Cardiac septum (tissue), 1 donor: Measurements from ENCODE around the gene SAMHD1. TPM values are rescaled to one million over a fixed set of nuclear protein-coding genes. Genes with fewer than 3 reads are reported as not detected.
"Not testable (repeated sequence)": the region's sequence is repeated elsewhere in the genome, so short reads cannot be mapped to it uniquely, and the experiment has no call there.

Experiments
- DNase-seq: peaks from one replicate; pipeline ENCODE4 v3.0.0-alpha.2; 2020; ENCODE audit warnings: low spot score
- intact Hi-C: fragments of 100-400 bp; cut with DNase I; formaldehyde crosslinking; loops from one replicate; pipeline ENCODE4 v1.14.0; 2022
- long read RNA-seq: library from polyadenylated mRNA; unstranded; transcript quantifications from one replicate; pipeline ENCODE4 v2.0.0, GENCODE V29; 2021
- total RNA-seq: library from RNA; stranded (reverse); fragmentation: NEBNext Ultra II Directional; extraction: Animal tissue kit (Norgen Biotek cat#: 25700); gene quantifications from one replicate; pipeline ENCODE4 v1.2.1, GENCODE V29; 2021
- donor health status: DM: no; HTN: no; CAD: no.

The SAMHD1 gene
- total RNA-seq, result 20.7 TPM
- long read RNA-seq, full-length matches to known transcripts, result 4 of 8 reads
- long read RNA-seq, partial matches to known transcripts, result 0 of 8 reads
- long read RNA-seq, other reads (novel, unspliced or antisense), result 4 of 8 reads

DNA sequence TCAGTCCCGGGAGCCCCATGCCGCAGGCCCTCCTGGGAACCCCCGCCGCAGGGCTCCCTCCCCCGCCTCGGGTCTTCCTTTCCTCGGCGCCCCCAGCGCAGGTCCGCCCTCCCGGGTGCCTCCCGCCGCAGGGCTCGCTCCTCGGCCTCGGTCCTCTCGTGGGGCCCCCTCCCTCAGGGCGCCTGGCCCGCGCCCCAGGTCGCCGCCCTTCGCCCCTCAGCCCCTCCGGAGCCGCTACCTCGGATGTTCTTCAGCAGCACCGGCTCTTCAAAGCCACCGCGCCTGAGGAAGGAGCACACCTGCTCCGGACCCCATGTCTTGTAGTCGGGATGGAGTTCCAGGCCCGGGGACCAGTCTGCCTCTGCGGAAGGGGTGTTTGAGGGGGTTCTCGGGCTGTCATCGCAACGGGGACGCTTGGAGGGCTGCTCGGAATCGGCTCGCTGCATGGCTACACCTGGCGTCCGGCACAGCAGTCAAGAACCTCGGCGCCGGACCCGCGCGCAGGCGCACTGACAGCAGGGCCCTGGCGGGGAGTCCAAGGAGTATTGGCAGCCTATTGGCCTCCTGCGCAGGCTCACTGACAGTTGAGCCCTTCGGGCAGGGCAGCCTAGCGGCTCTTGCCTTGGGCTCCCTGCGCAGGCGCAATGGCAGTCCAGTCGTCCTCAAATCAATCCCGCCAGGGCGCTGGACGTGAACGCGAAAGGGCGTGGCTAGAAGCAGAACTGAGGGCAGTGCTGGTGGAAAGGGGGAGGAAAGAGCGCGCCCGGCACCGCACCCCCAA lies at the start of gene SAMHD1:
Gene SAMHD1 (minus strand): TSS at position 511 of the 781 bp plus-strand sequence. CDS start 65 bp downstream, at position 446.
- peak; percentile 99 for DNase-seq
- intact Hi-C loops, result loop anchor here (10.0 kb wide), 1 partner anchor 143 kb away; the partner anchor contains the start of gene RBL1

GRCh38 chr20:37000171-37000570 lies 48.7 kb upstream of the SAMHD1 start:
- intact Hi-C loops, DNase-seq: not testable (repeated sequence)

DNA sequence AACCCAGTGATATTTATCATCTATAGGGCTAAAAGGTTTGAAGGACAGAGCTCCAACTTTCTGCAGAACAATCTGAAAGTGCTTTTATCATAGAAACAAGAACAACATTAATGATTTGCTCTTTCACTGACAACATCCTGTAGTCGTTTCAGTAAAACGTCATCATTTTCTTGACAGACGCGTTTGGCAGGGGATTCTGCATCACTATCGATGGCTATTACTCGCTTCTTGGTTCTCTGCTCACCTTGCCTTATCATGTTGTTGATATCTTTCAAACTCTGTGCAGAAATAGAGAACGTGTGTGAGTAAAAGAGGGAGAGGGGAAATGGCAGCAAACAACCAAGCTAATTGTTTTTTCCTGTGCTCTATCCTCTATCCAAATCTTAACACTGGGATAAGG lies 47.1 kb upstream of the SAMHD1 start:
- DNase-seq, result no peak
- intact Hi-C loops, result no loop called here

GRCh38 chr20:36997121-36997520 lies 45.6 kb upstream of the SAMHD1 start:
- intact Hi-C loops, result no loop called here
- DNase-seq, result no peak

DNA sequence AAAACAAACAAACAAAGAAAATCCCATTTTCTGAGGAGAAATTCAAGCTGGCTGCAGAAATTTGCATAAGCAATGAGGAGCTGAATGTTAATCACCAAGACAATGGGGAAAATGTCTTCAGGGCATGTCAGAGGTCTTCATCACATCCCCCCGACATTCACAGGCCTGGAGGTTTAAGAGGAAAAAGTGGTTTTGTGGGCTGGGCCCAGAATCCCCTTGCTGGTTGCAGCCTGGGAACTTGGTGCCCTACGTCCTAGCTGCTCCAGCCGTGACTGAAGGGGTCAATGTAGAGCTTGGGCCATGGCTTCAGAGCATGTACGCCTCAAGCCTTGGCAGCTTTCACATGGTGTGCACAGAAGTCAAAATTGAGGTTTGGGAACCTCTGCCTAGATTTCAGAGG lies 42.7 kb upstream of the SAMHD1 start:
- intact Hi-C loops, DNase-seq: not testable (repeated sequence)

- DNase-seq, result no peak
- intact Hi-C loops, result no loop called here
Observed at GRCh38 chr20:36992802-36993334, 41.4 kb upstream of the SAMHD1 start.

DNA sequence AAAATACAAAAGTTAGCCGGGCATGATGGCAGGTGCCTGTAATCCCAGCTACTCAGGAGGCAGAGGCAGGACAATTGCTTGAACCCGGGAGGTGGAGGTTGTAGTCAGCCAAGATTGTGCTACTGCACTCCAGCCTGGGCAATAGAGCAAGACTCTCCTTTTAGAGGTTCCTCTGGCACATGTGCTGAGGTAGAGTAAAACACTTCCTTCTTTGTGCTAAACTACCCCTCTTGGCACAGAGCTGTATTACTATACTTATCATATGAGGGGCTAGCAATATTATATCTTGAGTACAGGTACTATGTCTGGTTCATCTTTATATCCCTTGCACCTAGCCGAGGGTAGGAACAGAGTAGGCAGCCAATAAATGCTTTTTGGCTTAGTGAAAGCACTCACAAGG lies 40.2 kb upstream of the SAMHD1 start:
- intact Hi-C loops, result no loop called here
- DNase-seq, result no peak

DNA sequence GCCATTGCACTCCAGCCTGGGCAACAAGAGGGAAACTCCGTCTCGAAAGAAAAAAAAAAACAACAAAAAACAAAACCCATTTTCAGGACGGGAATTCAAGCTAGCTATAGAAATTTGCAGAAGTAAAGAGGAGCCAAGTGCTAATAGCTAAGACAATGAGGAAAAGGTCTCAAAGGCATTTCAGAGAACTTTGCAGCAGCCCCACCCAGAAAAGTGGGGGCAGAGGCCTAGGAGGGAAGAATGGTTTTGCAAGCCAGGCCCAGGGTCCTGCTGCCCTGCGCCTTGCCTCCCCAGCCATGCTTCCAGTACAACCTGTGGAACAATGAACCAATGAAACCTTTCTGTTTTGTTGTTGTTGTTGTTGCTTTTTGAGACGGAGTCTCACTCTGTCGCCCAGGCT lies 38.3 kb upstream of the SAMHD1 start:
- intact Hi-C loops, result no loop called here
- DNase-seq, result no peak

GRCh38 chr20:36988494-36988966 lies 37.0 kb upstream of the SAMHD1 start:
- intact Hi-C loops, result no loop called here

GRCh38 chr20:36984257-36984638 lies 32.7 kb upstream of the SAMHD1 start:
- intact Hi-C loops, result no loop called here
- no peak for DNase-seq

More at GRCh38 chr20:36988494-36988966, 37.0 kb upstream of the SAMHD1 start:
- DNase-seq, result no peak

DNA sequence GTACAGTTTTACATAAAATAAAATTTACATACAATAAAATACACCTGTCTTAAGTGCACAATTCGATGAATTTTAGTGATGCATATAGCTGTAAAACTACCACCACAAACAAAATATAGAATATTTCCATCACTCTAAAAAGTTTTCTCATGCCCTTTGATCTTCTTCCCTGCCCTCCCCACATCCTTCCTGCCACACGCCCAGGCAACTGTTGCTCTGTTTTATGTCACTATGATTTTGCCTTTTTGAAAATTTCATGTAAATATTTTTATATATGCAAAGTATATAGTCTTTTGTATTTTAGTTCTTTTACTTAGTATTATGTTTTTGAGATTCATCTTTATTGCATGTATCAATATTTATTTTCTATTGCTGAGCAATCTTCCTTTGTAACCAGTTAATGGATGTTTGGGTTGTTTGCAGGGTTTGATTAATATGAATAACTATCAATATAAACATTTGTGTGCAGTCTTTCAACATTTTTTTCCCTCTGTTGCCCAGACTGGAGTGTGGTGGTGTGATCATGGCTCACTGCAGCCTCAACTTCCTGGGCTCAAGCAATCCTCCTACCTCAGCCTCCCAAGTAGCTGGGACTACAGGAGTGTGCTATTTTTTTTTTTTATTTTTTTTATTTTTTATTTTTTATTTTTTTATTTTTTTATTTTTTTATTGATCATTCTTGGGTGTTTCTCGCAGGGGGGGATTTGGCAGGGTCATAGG lies 23.8 kb upstream of the SAMHD1 start:
- intact Hi-C loops, result no loop called here
- DNase-seq, result no peak

GRCh38 chr20:36974660-36975059 lies 23.2 kb upstream of the SAMHD1 start:
- intact Hi-C loops, result no loop called here
- no peak for DNase-seq

GRCh38 chr20:36971103-36971502 lies 19.6 kb upstream of the SAMHD1 start:
- intact Hi-C loops, result no loop called here
- no peak for DNase-seq

DNA sequence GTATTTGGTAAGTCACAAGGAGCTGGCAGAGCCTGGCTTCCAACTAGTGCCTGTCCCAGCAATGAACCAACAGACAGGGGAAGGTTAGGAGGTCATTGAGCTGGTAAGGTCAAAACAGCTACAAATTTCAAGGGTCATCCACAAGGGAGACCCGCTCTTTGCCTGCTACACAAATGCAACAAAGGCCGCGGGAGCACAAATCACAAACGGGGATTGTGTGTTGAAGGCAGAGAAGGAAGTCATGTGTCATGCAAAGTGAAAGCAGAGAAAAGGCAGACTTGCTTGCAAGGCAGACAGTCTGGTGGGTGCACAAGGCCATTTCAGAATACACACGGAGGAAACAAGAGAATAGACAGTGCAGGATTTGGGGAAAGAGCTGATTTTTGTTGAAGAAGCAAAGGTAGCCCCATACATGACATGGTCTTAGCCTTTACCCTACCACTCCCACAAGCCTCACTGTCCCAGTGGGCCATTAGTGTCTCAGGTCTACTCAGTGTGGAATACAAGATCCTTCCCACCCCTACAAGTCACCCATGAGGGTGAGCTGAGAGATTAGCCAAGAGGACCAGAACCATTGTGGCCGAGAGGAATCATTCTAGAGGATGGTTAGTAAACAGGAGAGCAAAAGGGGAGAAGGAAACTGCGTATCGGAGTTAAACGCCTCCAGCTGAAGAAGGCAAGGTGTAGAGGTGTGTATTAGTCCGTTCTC lies 18.1 kb upstream of the SAMHD1 start:
- DNase-seq, result no peak
- intact Hi-C loops, result no loop called here

DNA sequence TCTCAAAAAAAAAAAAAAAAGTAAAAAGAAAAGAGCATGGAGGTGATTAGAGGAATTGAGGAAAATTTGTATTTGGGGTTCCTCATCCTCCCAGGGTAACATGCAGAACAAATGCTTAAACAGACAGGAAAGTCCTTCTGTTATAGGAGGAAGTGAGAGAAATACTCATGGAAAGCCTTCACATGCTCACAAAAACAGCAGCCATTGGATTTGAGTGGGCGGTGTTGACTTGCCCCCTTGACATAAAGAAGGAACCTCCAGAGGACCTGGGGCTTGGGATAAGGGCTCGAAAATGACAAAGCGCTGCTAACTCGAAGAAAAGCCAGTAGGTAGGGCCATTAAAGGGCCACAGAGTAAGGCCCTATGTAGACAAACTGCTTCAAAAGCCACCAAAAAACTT lies 17.5 kb upstream of the SAMHD1 start:
- intact Hi-C loops, result no loop called here
- no peak for DNase-seq

DNA sequence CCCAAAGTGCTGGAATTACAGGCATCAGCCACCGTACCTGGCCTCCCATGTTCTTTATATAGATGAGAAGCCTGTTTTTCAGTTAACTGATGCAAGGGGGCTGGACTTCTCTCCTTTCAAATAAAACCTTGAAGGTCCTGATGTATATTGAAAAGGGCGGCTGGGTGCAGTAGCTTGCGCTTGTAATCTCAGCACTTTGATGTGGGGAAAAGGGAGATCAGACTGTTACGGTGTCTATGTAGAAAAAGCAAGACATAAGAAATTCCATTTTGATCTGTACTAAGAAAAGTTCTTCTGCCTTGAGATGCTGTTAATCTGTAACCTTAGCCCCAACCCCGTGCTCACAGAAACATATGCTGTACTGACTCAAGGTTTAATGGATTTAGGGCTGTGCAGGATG lies 16.1 kb upstream of the SAMHD1 start:
- intact Hi-C loops, result no loop called here

DNA sequence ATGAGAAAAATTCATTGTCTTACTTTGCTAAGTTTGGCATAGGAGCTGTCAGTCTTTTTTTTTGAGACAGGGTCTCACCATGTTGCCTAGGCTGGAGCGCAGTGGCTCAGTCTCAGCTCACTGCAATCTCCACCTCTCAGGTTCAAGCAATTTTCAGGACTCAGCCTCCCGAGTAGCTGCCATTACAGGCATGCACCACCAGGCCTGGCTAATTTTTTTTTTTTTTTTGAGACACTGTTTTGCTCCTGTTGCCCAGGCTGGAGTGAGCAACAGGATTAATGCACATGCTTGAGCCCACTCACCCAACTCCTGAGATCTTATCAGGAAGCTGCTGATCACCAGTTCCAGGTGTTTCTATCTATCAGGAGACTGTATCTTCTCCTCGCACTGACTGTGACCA lies 15.5 kb upstream of the SAMHD1 start:
- DNase-seq, intact Hi-C loops: not testable (repeated sequence)

More for the DNA sequence above, 16.1 kb upstream of the SAMHD1 start:
- DNase-seq, result no peak

- DNase-seq, intact Hi-C loops: not testable (repeated sequence)
Observed at GRCh38 chr20:36962354-36962941, 10.9 kb upstream of the SAMHD1 start.

DNA sequence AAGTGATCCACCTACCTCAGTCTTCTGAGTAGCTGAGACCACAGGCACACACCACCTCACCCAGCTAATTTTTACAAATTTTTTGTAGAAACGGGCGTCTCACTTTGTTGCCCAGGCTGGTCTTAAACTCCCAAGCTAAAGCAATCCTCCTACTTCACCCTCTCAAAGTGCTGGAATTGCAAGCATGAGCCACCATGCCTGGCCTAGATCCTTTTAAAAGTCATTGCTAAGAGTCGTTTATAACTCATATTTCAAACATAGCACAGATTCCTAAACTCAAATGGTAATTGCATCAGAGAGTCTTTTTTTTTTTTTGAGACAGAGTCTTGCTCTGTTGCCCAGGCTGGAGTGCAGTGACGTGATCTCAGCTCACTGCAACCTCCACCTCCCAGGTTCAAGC lies 7.7 kb upstream of the SAMHD1 start:
- intact Hi-C loops, result loop anchor here (10.0 kb wide), 1 partner anchor 136 kb away; the partner anchor contains the start of gene RBL1
- DNase-seq, result peak; percentile 1
